Daoy (cell line): ENCODE results near the gene FAM222A. TPM values are rescaled to one million over a fixed set of nuclear protein-coding genes. Genes with fewer than 3 reads are reported as not detected.

Experiments used
- DNase-seq: peaks from one replicate; pipeline ENCODE4 v3.0.0-alpha.2; 2015; ENCODE audit warnings: low read depth
- total RNA-seq: library from RNA; depleted of rRNA; stranded (reverse); fragments of >200 nt; shearing (Covaris generic); gene quantifications from 2 replicates; pipeline ENCODE4 v1.2.3, GENCODE V29; 2014

Gene FAM222A
- total RNA-seq, 1 experiment from 2014 or later = 1.0 TPM

- no peak for DNase-seq
Observed at GRCh38 chr12:109724321-109724892, 10.8 kb downstream of the FAM222A start.

- DNase-seq = no peak
Observed at GRCh38 chr12:109725321-109726105, 11.9 kb downstream of the FAM222A start.

GRCh38 chr12:109726106-109726497 lies 12.5 kb downstream of the FAM222A start:
- DNase-seq = no peak

- no peak for DNase-seq
Observed at GRCh38 chr12:109726511-109727038, 12.9 kb downstream of the FAM222A start.

- no peak for DNase-seq
Observed at GRCh38 chr12:109727039-109727723, 13.6 kb downstream of the FAM222A start.

- DNase-seq = no peak
Observed at GRCh38 chr12:109727746-109728726, 14.4 kb downstream of the FAM222A start.

GRCh38 chr12:109728921-109729320 lies 15.3 kb downstream of the FAM222A start:
- DNase-seq = no peak

- DNase-seq = no peak
Observed at GRCh38 chr12:109729371-109729781, 15.8 kb downstream of the FAM222A start.

GRCh38 chr12:109729801-109730200 lies 16.2 kb downstream of the FAM222A start:
- DNase-seq = no peak

- DNase-seq = no peak
Observed at GRCh38 chr12:109730306-109731145, 16.9 kb downstream of the FAM222A start.

GRCh38 chr12:109731231-109731731 lies 17.7 kb downstream of the FAM222A start:
- no peak for DNase-seq

GRCh38 chr12:109731806-109732205 lies 18.2 kb downstream of the FAM222A start:
- DNase-seq = no peak

GRCh38 chr12:109732321-109733305 lies 19.0 kb downstream of the FAM222A start:
- DNase-seq = no peak

- peak; percentile 69 for DNase-seq
Observed at GRCh38 chr12:109734219-109735000, 20.8 kb downstream of the FAM222A start.

- DNase-seq = no peak
Observed at GRCh38 chr12:109735051-109735521, 21.5 kb downstream of the FAM222A start.

- DNase-seq = no peak
Observed at GRCh38 chr12:109735825-109736551, 22.4 kb downstream of the FAM222A start.

GRCh38 chr12:109736552-109737108 lies 23.0 kb downstream of the FAM222A start:
- peak; percentile 62 for DNase-seq
